Vagina (tissue), 2 donors: Measurements from ENCODE around the gene IGFL3. TPM values are rescaled to one million over a fixed set of nuclear protein-coding genes. Genes with fewer than 3 reads are reported as not detected.
"Not testable (repeated sequence)": the region's sequence is repeated elsewhere in the genome, so short reads cannot be mapped to it uniquely, and the experiment has no call there.

Experiments
- DNase-seq, 2 donors: peaks; one replicate each; pipeline ENCODE4 v3.0.0-alpha.2; 2017; ENCODE audit errors: extremely low spot score in 2 of 2
- H3K27ac ChIP-seq: fragments of 200-600 bp; sonication (generic); one replicate; pipeline ENCODE4 v1.5.1; 2019
- H3K27me3 ChIP-seq: fragments of 200-600 bp; sonication (generic); one replicate; pipeline ENCODE4 v1.5.1; 2019
- H3K36me3 ChIP-seq, 2 donors: fragments of 200-600 bp; sonication (generic); one replicate each; pipeline ENCODE4 v1.5.1; 2017 to 2019
- H3K4me1 ChIP-seq: fragments of 200-600 bp; sonication (generic); one replicate; pipeline ENCODE4 v1.5.1; 2019
- H3K4me3 ChIP-seq, 2 donors: fragments of 200-600 bp; sonication (generic); 1 replicate in 1 of 2; 2 replicates in 1 of 2; pipeline ENCODE4 v1.5.1; 2016 to 2019
- H3K9me3 ChIP-seq: fragments of 200-600 bp; sonication (generic); one replicate; pipeline ENCODE4 v1.5.1; 2019
- POLR2A ChIP-seq, 2 donors: fragments of 450-650 bp; IDR thresholded peaks; one replicate each; pipeline ENCODE4 v1.6.1; 2017; ENCODE audit warnings: antibody characterized with exemption in 2 of 2, mild to moderate bottlenecking in 2 of 2, moderate library complexity in 2 of 2
- POLR2AphosphoS5 ChIP-seq, 2 donors: sonication (generic); formaldehyde crosslinking; IDR thresholded peaks; one replicate each; pipeline ENCODE4 v1.9.0; 2017; ENCODE audit warnings: antibody characterized with exemption in 2 of 2, mild to moderate bottlenecking in 2 of 2, low read depth in 1 of 2; ENCODE audit not compliant: insufficient read depth in 1 of 2
- intact Hi-C: fragments of 100-400 bp; cut with DNase I; formaldehyde crosslinking; loops from one replicate; pipeline ENCODE4 v1.15.1; 2023
- total RNA-seq: library from RNA; depleted of rRNA; stranded (reverse); fragments of >200 nt; gene quantifications from one replicate; pipeline ENCODE4 v1.2.3, GENCODE V29; 2016
- TF ChIP-seq, protein P1 (sequence below), 3 experiments: fragments of 450-650 bp in 2 of 3; fragments of 200-600 bp in 1 of 3; sonication (generic) in 1 of 3; IDR thresholded peaks; one replicate each; pipeline ENCODE4 v1.5.1; 2017 to 2019; ENCODE audit warnings: antibody characterized with exemption in 3 of 3, mild to moderate bottlenecking in 2 of 3, moderate library complexity in 2 of 3

The IGFL3 gene
- total RNA-seq: not detected

DNA sequence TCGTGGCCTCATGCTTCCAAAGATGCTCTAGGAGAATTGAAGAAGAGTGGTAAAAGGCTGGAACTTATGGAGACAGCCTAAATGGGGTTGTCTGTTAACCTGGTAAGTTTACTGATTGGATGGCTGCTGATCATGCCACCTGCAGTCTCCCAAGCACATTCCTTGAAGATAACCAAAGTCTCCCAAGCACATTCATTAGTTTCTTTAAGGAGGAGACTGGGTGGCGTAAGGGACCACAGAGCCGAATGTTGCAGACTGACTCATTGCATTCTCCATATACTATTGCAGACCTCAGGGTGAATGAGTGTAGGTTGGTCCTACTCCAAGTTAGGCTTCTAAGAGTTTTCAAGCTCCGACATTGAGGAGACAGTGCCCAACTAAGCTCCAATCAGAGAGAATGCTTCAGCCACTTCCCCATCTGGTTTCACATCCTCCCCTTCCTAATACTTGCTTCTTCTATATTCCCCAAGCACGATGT lies at the start of gene IGFL3:
TSS of gene IGFL3 (minus strand) at position 51 of the 478 bp plus-strand sequence. CDS start at position 12, 39 bp downstream.
- H3K36me3 ChIP-seq: no peaks in the 10 kb centered on the region
- H3K27ac ChIP-seq: no peak within 1 kb of the TSS
- H3K27me3 ChIP-seq: no peaks in the 10 kb centered on the region
- no peak within 1 kb of the TSS for H3K4me3 ChIP-seq
- no peak for DNase-seq
- H3K4me1 ChIP-seq: no peaks in the 10 kb centered on the region
- intact Hi-C loops: no loop called here
- no peak for TF ChIP-seq POLR2AphosphoS5 (IDR thresholded peaks at IDR 0.05; ENCODE audit: insufficient read depth in 1 of 2, low read depth in 1 of 2)
- TF ChIP-seq POLR2A (IDR thresholded peaks at IDR 0.05): no peak
- TF ChIP-seq, protein P1, sequence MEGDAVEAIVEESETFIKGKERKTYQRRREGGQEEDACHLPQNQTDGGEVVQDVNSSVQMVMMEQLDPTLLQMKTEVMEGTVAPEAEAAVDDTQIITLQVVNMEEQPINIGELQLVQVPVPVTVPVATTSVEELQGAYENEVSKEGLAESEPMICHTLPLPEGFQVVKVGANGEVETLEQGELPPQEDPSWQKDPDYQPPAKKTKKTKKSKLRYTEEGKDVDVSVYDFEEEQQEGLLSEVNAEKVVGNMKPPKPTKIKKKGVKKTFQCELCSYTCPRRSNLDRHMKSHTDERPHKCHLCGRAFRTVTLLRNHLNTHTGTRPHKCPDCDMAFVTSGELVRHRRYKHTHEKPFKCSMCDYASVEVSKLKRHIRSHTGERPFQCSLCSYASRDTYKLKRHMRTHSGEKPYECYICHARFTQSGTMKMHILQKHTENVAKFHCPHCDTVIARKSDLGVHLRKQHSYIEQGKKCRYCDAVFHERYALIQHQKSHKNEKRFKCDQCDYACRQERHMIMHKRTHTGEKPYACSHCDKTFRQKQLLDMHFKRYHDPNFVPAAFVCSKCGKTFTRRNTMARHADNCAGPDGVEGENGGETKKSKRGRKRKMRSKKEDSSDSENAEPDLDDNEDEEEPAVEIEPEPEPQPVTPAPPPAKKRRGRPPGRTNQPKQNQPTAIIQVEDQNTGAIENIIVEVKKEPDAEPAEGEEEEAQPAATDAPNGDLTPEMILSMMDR (IDR thresholded peaks at IDR 0.05): no peak
- H3K9me3 ChIP-seq: no peaks in the 10 kb centered on the region

DNA sequence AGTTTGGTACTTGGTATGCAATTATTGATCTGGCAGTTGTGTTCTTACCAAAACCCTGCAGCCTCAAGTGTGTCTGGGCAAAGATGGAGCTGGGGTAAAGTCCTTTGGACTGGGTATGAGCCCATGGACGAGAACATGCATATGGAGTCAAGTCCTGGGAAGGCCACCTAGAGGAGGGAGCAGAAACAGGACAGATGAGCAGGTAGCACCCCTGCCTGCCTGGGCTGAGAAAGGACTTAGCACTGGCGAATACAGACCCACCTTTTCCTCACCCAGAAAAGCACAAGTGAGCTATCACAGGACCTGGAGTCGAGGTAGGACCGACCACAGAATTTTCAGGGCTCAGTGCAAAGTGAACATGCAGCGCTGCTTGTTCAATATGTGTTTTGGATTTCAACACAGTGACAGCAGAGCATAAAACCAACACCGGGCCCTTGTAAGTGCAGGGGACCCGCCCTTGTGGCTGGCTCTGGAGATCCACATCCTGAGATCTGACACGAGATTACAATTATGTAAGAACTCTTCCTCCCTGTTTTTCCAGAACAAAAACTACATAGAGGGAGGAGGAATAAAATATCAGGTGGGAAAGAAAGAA lies 49.5 kb upstream of the IGFL3 start:
- no peak overlapping the region for H3K27ac ChIP-seq
- no peak for DNase-seq
- H3K4me3 ChIP-seq: no peak overlapping the region
- no peaks in the 10 kb centered on the region for H3K4me1 ChIP-seq
- intact Hi-C loops: no loop called here
- H3K27me3 ChIP-seq: no peaks in the 10 kb centered on the region
- H3K9me3 ChIP-seq: no peaks in the 10 kb centered on the region
- no peaks in the 10 kb centered on the region for H3K36me3 ChIP-seq
- TF ChIP-seq, protein P1 (IDR thresholded peaks at IDR 0.05): no peak
- TF ChIP-seq POLR2A (IDR thresholded peaks at IDR 0.05) (no peak), POLR2AphosphoS5 (IDR thresholded peaks at IDR 0.05; ENCODE audit: insufficient read depth in 1 of 2, low read depth in 1 of 2) (peak in 1 of 2 donors; percentile 32)

DNA sequence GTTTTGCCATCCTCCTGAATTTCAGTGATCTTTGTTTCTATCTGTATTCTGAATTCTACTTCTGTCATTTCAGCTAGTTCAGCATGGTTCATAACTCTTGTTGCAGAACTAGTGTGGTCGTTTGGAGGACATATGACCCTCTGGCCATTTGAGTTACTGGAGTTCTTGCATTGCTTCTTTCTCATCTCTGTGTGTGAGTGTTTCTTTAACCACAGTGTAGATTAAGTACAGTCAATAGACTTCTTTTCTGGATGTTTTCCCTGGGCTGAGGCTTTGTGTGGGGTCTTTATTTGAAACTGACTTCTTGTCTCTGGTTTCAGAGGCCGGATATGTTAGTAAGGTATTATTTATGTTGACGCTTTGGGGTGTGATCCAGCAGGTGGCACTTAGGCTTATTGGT lies 38.2 kb upstream of the IGFL3 start:
- no peaks in the 10 kb centered on the region for H3K9me3 ChIP-seq
- H3K36me3 ChIP-seq: no peaks in the 10 kb centered on the region
- TF ChIP-seq POLR2AphosphoS5 (IDR thresholded peaks at IDR 0.05; ENCODE audit: insufficient read depth in 1 of 2, low read depth in 1 of 2) (no peak), POLR2A (IDR thresholded peaks at IDR 0.05) (no peak)
- TF ChIP-seq, protein P1 (IDR thresholded peaks at IDR 0.05): no peak
- DNase-seq: no peak
- no peak overlapping the region for H3K4me3 ChIP-seq
- H3K27ac ChIP-seq: no peak overlapping the region
- H3K27me3 ChIP-seq: no peaks in the 10 kb centered on the region
- no peaks in the 10 kb centered on the region for H3K4me1 ChIP-seq
- intact Hi-C loops: no loop called here

DNA sequence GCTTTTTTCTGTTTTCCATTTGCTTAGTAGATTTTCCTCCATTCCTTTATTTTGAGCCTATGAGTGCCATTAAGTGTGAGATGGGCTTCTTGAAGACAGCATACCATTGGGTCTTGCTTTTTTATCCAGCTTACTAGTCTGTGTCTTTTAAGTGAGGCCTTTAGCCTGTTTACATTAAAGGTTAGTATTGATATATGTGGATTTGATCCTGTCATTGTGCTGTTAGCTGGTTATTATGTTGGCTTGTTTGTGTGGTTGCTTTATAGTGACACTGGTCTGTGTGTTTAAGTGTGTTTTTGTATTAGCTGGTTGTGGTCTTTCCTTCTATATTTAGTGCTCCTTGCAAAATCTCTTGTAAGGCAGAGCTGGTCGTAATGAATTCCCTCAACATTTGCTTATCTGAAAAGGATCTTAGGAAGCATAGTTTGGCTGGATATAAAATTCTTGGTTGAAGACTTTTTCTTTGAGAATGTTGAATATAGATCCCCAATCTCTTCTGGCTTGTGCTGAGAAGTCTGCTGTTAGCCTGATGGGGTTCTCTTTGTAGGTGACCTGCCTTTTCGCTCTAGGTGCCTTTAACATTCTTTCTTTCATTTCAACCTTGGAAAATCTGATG lies 37.3 kb upstream of the IGFL3 start:
- H3K4me1 ChIP-seq, H3K27ac ChIP-seq, H3K4me3 ChIP-seq, DNase-seq, H3K27me3 ChIP-seq, H3K36me3 ChIP-seq, intact Hi-C loops, H3K9me3 ChIP-seq: not testable (repeated sequence)

DNA sequence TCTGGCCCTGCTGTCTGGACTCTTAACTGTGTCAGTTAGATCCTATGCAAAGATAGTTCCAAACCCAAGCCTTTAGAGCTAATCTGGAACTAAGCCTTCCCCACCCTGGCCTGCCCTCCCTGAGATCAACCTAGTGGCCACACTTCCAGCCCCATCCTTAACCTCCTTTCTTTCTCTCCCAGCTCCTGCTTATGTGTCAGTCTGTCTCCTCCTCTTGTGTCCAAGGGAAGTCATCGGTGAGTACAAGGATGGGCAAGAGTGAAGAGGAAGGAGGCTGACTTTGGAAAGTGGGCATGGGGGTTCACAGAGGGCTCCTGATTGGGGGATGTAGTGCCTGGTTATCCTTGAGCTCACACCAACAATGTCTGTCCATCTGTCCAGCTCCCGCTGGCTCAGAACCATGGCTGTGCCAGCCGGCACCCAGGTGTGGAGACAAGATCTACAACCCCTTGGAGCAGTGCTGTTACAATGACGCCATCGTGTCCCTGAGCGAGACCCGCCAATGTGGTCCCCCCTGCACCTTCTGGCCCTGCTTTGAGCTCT lies 35.8 kb upstream of the IGFL3 start:
- DNase-seq: no peak
- intact Hi-C loops: no loop called here
- Histone ChIP-seq H3K36me3 (no peaks in the 10 kb centered on the region), H3K9me3 (no peaks in the 10 kb centered on the region), H3K27ac (no peak overlapping the region), H3K4me3 (no peak overlapping the region), H3K27me3 (no peaks in the 10 kb centered on the region), H3K4me1 (no peaks in the 10 kb centered on the region)
- TF ChIP-seq POLR2AphosphoS5 (IDR thresholded peaks at IDR 0.05; ENCODE audit: insufficient read depth in 1 of 2, low read depth in 1 of 2) (no peak), POLR2A (IDR thresholded peaks at IDR 0.05) (no peak)
- TF ChIP-seq, protein P1 (IDR thresholded peaks at IDR 0.05): no peak
